HG03558 (cell line): ENCODE measurements around the gene MYO16.
"Not testable (repeated sequence)": the region's sequence is repeated elsewhere in the genome, so short reads cannot be mapped to it uniquely, and the experiment has no call there.

ENCODE experiments used
- ATAC-seq: cut with Tn5 transposase; IDR thresholded peaks from one replicate; pipeline ENCODE4 v1.9.1; 2021; ENCODE audit warnings: moderate number of reproducible peaks; ENCODE audit not compliant: unreplicated experiment; ENCODE audit errors: extremely low read depth

Gene MYO16

GRCh38 chr13:108858676-108859075, 229.3 kb downstream of the MYO16 start:
- no peak for ATAC-seq

- no peak for ATAC-seq
Observed at GRCh38 chr13:108859197-108860012, 230.0 kb downstream of the MYO16 start.

- ATAC-seq = no peak
Observed at GRCh38 chr13:108860418-108860817, 231.0 kb downstream of the MYO16 start.

GRCh38 chr13:108877300-108877699, 247.9 kb downstream of the MYO16 start:
- no peak for ATAC-seq

GRCh38 chr13:108878732-108879131, 249.3 kb downstream of the MYO16 start:
- ATAC-seq = no peak

- no peak for ATAC-seq
Observed at GRCh38 chr13:108889324-108889984, 260.0 kb downstream of the MYO16 start.

- ATAC-seq = peak; percentile 53
Observed at GRCh38 chr13:108895220-108895704, 265.9 kb downstream of the MYO16 start.

GRCh38 chr13:108897955-108898354, 268.5 kb downstream of the MYO16 start:
- ATAC-seq = no peak

- no peak for ATAC-seq
Observed at GRCh38 chr13:108902405-108903155, 273.2 kb downstream of the MYO16 start.

GRCh38 chr13:108903613-108904012, 274.2 kb downstream of the MYO16 start:
- no peak for ATAC-seq

- ATAC-seq = no peak
Observed at GRCh38 chr13:108911807-108912206, 282.4 kb downstream of the MYO16 start.

GRCh38 chr13:108913731-108914130, 284.3 kb downstream of the MYO16 start:
- not testable (repeated sequence) for ATAC-seq

GRCh38 chr13:108915095-108915633, 285.8 kb downstream of the MYO16 start:
- ATAC-seq = no peak

GRCh38 chr13:108915634-108916512, 286.5 kb downstream of the MYO16 start:
- peak; percentile 92 for ATAC-seq

GRCh38 chr13:108917581-108917980, 288.2 kb downstream of the MYO16 start:
- ATAC-seq = no peak

GRCh38 chr13:108919036-108919907, 289.9 kb downstream of the MYO16 start:
- no peak for ATAC-seq

- ATAC-seq = no peak
Observed at GRCh38 chr13:108920137-108920536, 290.7 kb downstream of the MYO16 start.

- no peak for ATAC-seq
Observed at GRCh38 chr13:108921238-108921637, 291.8 kb downstream of the MYO16 start.

- no peak for ATAC-seq
Observed at GRCh38 chr13:108922108-108922507, 292.7 kb downstream of the MYO16 start.
